Measurements from ENCODE around the gene STH. TPM values are rescaled to one million over a fixed set of nuclear protein-coding genes. Genes with fewer than 3 reads are reported as not detected.

Gene STH
- total and polyA plus RNA-seq, 2 experiments from 2014 or later, result 0.55 TPM; not detected in 1

- Mint-ChIP-seq H3K9me3 (no peaks in the 10 kb centered on the region), H3K27ac (no peak overlapping the region), H3K4me3 (no peak overlapping the region), H3K4me1 (no peaks in the 10 kb centered on the region), H3K27me3 (ENCODE audit: insufficient read depth, low read depth, poor library complexity) (peaks cover 5% of the 10 kb centered on the region), H3K36me3 (ENCODE audit: low read depth) (no peaks in the 10 kb centered on the region)
- Histone ChIP-seq H3K4me1 (ENCODE audit: insufficient read depth) (no peaks in the 10 kb centered on the region), H3K79me2 (replicated peaks; ENCODE audit: insufficient read depth) (no peaks in the 10 kb centered on the region), H3K4me2 (no peak overlapping the region), H3K4me3 (no peak overlapping the region), H3K36me3 (ENCODE audit: insufficient read depth) (no peaks in the 10 kb centered on the region), H3K27ac (ENCODE audit: low read depth) (no peak overlapping the region), H3F3A (replicated peaks; ENCODE audit: low read depth) (no peaks in the 10 kb centered on the region), H2AFZ (no peak overlapping the region), H4K20me1 (replicated peaks; ENCODE audit: insufficient read depth) (no peaks in the 10 kb centered on the region), H3K9me2 (ENCODE audit: insufficient read depth) (no peaks in the 10 kb centered on the region), H3K27me3 (ENCODE audit: insufficient read depth) (0 out of 2 replicates have a peak, but pooled peaks cover 2% of the 10 kb centered on the region)
- no peak for TF ChIP-seq POLR2AphosphoS5 (IDR thresholded peaks at IDR 0.05; ENCODE audit: low read depth)
- no peak for TF ChIP-seq STAT1 (IDR thresholded peaks at IDR 0.05; ENCODE audit: unreplicated experiment)
- TF ChIP-seq JUNB (IDR thresholded peaks at IDR 0.05; ENCODE audit: unreplicated experiment), result no peak
- no peak for TF ChIP-seq EZH2phosphoT487 (IDR thresholded peaks at IDR 0.05; ENCODE audit: unreplicated experiment)
- TF ChIP-seq NANOG (IDR thresholded peaks at IDR 0.05; ENCODE audit: borderline replicate concordance), result no peak
- TF ChIP-seq CREB1 (CRISPR knock-in tag; IDR thresholded peaks at IDR 0.05; ENCODE audit: low read depth), result no peak
- TF ChIP-seq REST (IDR thresholded peaks at IDR 0.05; ENCODE audit: unreplicated experiment), result no peak
- TF ChIP-seq ZNF114 (CRISPR knock-in tag; IDR thresholded peaks at IDR 0.05), result no peak
- TF ChIP-seq ZNF462 (CRISPR knock-in tag; IDR thresholded peaks at IDR 0.05), result no peak
- DNase-seq (ENCODE audit: low spot score) (no peak), ATAC-seq (peak; percentile 51; the same call in 2 of the 3 replicates)
Observed at GRCh38 chr17:45976755-45977505, 22.1 kb upstream of the STH start.

All from GM23338 (cell line).